ENCODE data around the gene C5orf63.

The C5orf63 gene

DNA sequence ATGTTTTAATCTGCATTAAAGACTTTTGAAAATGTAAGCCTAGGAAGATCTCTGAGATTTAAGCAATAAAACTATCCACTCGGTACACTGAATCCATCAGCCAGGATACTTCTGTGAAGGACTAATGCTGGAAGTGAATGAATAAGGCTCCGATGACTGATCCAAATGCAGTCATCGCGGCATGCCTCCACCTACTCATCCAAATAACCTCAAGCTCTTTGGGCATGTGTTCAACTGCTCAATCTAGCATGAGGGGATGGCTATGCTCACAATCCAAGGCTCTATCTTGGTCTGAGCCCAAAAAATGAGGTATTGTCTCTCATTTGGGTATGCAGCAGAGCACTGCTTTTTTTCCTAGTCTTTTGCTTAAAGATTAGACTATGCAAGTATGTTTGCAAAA is 62.1 kb downstream of the C5orf63 start:
- no peak for DNase-seq
- Histone ChIP-seq H4K20me1 (ENCODE audit: insufficient read depth, low read length) (no peaks in the 10 kb centered on the region), H2AFZ (ENCODE audit: low read depth, low read length) (no peak overlapping the region), H3K27ac (ENCODE audit: low read length) (no peak overlapping the region), H3K4me1 (ENCODE audit: insufficient read depth, low read length) (no peaks in the 10 kb centered on the region), H3K36me3 (ENCODE audit: insufficient read depth, low read length) (no peaks in the 10 kb centered on the region), H3K4me2 (ENCODE audit: insufficient read depth, low read length) (no peak overlapping the region), H3K4me3 (ENCODE audit: low read depth in 1 of 2, low read length in 2 of 2) (no peak overlapping the region), H3K79me2 (ENCODE audit: insufficient read depth, low read length) (no peaks in the 10 kb centered on the region), H3K9ac (ENCODE audit: low read depth, low read length) (no peak overlapping the region), H3K9me3 (ENCODE audit: insufficient read depth, low read length, severe bottlenecking) (no peaks in the 10 kb centered on the region), H3K27me3 (ENCODE audit: insufficient read depth, low read length, poor library complexity) (no peaks in the 10 kb centered on the region)
- TF ChIP-seq CTCF (IDR thresholded peaks at IDR 0.05; ENCODE audit: borderline replicate concordance, extremely low read depth, low read length, poor library complexity, severe bottlenecking) (no peak), EZH2 (IDR thresholded peaks at IDR 0.05; ENCODE audit: borderline replicate concordance, low read depth, low read length, severe bottlenecking) (no peak)
- ATAC-seq (ENCODE audit: insufficient read depth, low read depth): no peak

DNA sequence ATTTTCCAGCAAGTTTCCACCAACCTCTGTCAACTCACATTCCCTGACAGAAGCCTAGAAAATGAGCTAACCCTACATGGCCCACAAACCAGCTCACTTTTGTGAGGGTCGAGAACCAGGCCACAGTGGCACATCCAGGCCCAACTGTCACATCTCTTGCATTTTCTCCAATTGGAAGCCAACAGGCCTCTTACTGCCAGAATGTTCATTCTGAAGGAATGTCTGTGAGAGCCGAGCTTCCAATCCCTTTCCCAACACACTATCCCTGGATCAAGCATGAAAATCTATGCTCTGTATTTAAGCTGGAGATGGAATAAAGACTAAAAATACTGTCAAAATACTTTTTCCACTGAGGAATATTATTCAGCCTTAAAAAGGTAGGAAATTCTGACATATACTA is 62.9 kb downstream of the C5orf63 start:
- no peaks in the 10 kb centered on the region for H3K79me2 ChIP-seq (ENCODE audit: insufficient read depth, low read length)
- no peak overlapping the region for H2AFZ ChIP-seq (ENCODE audit: low read depth, low read length)
- no peak overlapping the region for H3K9ac ChIP-seq (ENCODE audit: low read depth, low read length)
- no peak overlapping the region for H3K4me3 ChIP-seq (ENCODE audit: low read depth in 1 of 2, low read length in 2 of 2)
- H3K36me3 ChIP-seq (ENCODE audit: insufficient read depth, low read length): no peaks in the 10 kb centered on the region
- H3K27me3 ChIP-seq (ENCODE audit: insufficient read depth, low read length, poor library complexity): no peaks in the 10 kb centered on the region
- TF ChIP-seq EZH2 (IDR thresholded peaks at IDR 0.05; ENCODE audit: borderline replicate concordance, low read depth, low read length, severe bottlenecking): no peak
- TF ChIP-seq CTCF (IDR thresholded peaks at IDR 0.05; ENCODE audit: borderline replicate concordance, extremely low read depth, low read length, poor library complexity, severe bottlenecking): no peak
- no peaks in the 10 kb centered on the region for H3K4me1 ChIP-seq (ENCODE audit: insufficient read depth, low read length)
- ATAC-seq (ENCODE audit: insufficient read depth, low read depth) (no peak), DNase-seq (no peak)
- H3K4me2 ChIP-seq (ENCODE audit: insufficient read depth, low read length): no peak overlapping the region
- no peaks in the 10 kb centered on the region for H4K20me1 ChIP-seq (ENCODE audit: insufficient read depth, low read length)
- no peaks in the 10 kb centered on the region for H3K9me3 ChIP-seq (ENCODE audit: insufficient read depth, low read length, severe bottlenecking)
- H3K27ac ChIP-seq (ENCODE audit: low read length): no peak overlapping the region

DNA sequence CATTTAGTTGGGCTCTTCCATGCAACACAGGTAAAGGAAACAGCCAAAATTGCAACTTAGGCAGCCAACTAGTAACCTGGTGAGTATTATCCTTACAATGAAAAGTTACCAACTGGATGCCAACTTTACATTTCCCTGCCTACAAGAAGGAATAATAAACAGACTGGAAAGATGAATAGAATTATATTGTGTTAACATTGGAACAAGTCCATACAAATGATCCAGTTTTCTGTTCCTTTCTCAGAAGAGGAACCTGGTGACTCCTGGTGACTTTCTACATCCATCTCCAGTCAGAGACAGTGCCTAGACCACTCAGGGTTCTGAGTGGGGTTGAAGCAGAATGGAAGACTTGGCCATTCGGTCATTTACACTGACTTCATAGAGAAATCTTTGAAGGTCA is 63.5 kb downstream of the C5orf63 start:
- no peak overlapping the region for H3K9ac ChIP-seq (ENCODE audit: low read depth, low read length)
- H4K20me1 ChIP-seq (ENCODE audit: insufficient read depth, low read length): no peaks in the 10 kb centered on the region
- DNase-seq: no peak
- H3K79me2 ChIP-seq (ENCODE audit: insufficient read depth, low read length): no peaks in the 10 kb centered on the region
- no peak overlapping the region for H2AFZ ChIP-seq (ENCODE audit: low read depth, low read length)
- no peaks in the 10 kb centered on the region for H3K4me1 ChIP-seq (ENCODE audit: insufficient read depth, low read length)
- ATAC-seq (ENCODE audit: insufficient read depth, low read depth): no peak
- H3K36me3 ChIP-seq (ENCODE audit: insufficient read depth, low read length): no peaks in the 10 kb centered on the region
- H3K27me3 ChIP-seq (ENCODE audit: insufficient read depth, low read length, poor library complexity): no peaks in the 10 kb centered on the region
- H3K27ac ChIP-seq (ENCODE audit: low read length): no peak overlapping the region
- no peak overlapping the region for H3K4me3 ChIP-seq (ENCODE audit: low read depth in 1 of 2, low read length in 2 of 2)
- TF ChIP-seq EZH2 (IDR thresholded peaks at IDR 0.05; ENCODE audit: borderline replicate concordance, low read depth, low read length, severe bottlenecking): no peak
- TF ChIP-seq CTCF (IDR thresholded peaks at IDR 0.05; ENCODE audit: borderline replicate concordance, extremely low read depth, low read length, poor library complexity, severe bottlenecking): no peak
- H3K9me3 ChIP-seq (ENCODE audit: insufficient read depth, low read length, severe bottlenecking): no peaks in the 10 kb centered on the region
- H3K4me2 ChIP-seq (ENCODE audit: insufficient read depth, low read length): no peak overlapping the region
